CD4-positive, alpha-beta T cell treated with Interleukin-17A for 1 hour (primary cell): Measurements from ENCODE around the gene BBS9.
"Not testable (repeated sequence)": the region's sequence is repeated elsewhere in the genome, so short reads cannot be mapped to it uniquely, and the experiment has no call there.

Experiments
- DNase-seq: peaks from one replicate; pipeline ENCODE4 v3.0.0-alpha.2; 2020

The BBS9 gene

DNA sequence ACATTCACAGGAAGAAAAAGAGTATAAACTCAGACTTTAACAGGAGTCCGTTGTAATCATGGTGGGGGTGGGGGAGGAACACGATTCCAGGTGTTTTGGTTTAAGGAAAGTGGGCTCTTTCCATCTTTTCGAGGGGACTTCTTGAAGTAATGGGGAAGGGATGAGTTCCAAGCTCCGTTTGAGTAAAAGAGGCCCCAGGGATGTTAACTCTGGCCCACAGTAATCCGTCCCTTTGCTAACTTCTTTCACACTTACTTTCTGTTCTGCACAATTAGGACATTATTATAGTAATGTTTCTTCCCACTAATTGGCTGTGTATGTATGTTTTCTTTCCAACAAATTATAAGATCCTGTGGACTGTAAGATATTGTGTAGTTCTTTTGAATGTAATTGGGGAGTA is 374.4 kb downstream of the BBS9 start:
- no peak for DNase-seq

DNA sequence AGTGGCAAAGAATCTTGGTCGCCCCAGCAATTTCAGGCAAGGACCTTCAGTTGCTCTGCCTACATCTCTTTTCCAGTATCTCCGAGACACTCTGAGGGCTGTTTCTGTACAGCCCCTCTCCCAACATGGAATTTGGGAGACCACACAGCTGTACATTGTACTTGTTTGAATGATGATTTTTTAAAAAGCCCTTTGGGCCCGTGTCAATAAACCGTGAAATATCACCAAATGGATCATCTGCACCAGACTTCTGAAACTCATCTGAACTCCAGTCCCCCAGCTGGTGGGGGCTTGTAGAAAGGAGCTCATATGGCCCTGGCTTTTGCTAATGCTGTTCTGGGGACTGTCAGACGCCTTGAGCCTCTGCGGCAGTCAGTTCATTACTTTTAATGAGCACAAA is 374.9 kb downstream of the BBS9 start:
- no peak for DNase-seq

DNA sequence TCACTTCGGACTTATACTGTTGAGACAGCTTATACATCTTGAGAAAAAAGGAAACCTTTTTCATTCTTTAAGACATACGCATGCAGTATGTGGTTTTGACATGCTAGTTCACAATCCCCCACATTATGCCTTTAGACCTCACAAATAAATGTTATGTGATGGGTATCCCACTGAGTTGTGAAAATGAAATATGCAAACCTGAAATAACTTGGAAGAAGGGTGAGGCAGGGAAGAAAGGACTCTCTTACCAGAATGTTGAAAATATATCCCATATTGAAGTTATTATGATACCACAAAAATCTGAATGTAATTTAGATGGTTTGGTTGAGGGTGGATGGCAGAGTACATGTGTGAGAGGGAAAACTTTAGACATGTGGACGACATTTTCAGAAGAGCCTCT is 379.8 kb downstream of the BBS9 start:
- no peak for DNase-seq

DNA sequence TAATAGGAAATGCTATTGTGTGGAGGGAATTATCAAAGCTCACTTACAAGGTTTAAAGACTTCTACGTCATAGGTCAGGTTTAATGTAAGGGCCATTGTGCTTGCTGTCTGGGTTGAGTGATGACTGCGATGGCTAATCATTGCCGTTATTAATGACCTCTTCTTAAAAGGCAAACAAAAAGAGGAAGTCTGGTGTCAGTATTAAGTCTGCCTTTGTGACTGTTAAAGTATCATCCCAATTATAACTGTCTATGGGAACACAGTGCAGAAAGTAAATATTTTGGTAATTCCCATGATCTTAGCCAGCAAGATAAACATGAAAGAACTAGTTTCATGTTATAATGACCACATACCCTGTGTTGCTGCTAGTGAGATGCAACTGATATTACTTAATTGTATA is 382.4 kb downstream of the BBS9 start:
- DNase-seq = no peak

DNA sequence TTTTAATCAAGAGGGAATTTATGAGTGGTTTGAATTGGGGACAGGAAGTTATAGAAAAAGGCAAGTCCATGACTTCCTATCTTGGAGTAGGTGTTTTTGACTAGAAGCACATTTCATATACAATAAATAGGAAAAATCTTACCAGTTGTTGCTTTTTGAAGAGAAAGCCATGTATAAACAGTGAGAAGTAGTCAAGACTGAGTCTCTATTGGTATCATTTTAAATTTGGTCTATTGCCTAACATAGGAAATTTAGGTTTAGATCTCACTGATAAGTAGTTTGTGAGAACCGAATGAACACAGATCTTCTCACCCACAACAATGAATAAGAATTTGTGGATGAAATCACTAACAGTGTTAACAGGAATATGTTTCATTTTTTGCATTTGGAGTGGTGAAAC is 387.2 kb downstream of the BBS9 start:
- no peak for DNase-seq

DNA sequence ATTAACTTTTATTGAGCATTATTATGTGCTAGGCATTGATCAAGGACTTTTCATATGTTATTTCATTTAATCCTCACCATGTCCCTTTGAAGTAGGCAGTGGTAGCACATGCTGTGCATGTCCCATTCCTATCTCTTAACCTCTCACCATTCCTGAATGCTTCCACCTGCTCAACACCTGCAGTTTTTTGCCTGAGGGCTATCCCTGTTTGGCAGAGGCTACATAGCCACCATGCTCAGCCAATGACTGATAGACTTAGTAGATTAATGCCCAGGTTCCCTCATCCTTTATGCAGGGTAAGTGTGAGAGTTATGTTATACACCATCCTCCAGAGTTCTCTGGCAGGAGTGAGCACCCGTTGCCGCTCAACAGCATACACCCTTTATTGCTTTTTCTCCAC is 387.8 kb downstream of the BBS9 start:
- no peak for DNase-seq

DNA sequence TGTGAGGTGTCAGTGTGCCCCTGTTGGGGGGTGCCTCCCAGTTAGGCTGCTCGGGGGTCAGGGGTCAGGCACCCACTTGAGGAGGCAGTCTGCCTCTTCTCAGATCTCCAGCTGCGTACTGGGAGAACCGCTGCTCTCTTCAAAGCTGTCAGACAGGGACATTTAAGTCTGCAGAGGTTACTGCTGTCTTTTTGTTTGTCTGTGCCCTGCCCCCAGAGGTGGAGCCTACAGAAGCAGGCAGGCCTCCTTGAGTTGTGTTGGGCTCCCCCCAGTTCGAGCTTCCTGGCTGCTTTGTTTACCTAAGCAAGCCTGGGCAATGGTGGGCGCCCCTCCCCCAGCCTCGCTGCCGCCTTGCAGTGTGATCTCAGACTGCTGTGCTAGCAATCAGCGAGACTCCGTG is 397.6 kb downstream of the BBS9 start:
- not testable (repeated sequence) for DNase-seq

DNA sequence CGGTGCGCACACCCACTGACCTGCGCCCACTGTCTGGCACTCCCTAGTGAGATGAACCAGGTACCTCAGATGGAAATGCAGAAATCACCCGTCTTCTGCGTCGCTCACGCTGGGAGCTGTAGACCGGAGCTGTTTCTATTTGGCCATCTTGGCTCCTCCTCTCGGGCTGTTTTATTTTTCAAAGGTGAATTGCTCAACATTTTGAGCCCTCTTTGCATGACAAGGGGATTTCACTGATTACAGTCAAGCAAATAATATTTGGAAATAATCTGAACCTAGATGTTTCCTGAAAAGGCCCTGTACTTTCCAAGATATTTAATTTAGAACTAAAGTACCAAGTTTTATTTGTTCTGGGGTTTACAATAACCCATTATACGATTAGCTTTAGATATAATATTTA is 398.2 kb downstream of the BBS9 start:
- DNase-seq = not testable (repeated sequence)

DNA sequence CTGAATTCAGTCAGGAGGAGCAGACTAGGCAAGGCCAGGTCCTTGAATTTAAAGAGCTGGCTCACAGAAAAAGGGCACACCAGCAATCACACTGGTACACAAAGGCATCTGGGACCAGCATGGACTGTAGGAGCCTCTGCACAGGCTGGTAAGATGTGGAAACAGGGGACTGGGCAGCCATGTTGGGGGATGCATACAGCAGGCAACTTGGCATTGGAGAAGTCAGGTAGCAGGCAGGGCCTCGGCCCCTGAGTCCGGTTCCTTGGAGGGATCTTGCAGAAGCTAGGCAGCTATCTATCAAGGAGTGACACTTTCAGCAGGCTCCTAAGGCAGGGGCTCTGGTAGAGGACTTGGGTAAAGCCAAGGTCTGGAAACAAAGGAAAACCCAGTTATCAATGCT is 399.7 kb downstream of the BBS9 start:
- DNase-seq = no peak

DNA sequence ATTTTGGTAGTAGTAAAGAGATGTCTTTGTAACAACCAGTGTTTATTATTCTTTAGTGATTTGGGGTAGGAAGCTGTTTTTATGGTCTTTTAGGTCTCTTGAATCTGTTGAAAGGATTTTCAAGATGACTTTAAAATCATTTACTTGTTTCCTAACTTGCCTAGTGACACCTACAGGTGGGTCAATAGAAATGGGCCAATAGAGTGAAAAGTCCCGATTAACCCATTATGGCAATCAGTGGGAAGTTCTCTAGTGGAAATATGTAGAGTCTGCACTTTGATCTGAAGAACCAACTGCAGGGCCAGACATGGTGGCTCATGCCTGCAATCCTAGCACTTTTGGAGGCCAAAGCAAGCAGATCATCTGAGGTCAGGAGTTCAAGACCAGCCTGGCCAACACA is 401.3 kb downstream of the BBS9 start:
- no peak for DNase-seq

DNA sequence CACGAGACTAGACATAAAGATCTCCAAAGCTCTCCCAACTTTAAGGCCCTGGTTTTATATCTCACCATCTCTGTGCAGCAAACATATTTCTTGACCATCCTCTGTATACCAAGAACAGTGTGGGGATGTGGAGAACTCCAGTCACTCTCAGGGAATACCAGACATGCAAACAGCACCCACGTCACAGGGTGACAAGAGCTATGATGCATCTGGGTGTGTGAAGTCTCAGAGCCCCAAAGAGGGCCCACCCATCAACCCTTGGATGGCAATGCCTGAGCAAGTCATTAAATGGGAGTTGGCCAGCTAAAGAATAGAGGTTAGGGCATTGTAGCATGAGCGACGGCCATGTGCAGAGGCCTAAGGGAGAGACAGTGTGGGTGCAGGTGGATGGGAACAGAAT is 402.5 kb downstream of the BBS9 start:
- DNase-seq = no peak

DNA sequence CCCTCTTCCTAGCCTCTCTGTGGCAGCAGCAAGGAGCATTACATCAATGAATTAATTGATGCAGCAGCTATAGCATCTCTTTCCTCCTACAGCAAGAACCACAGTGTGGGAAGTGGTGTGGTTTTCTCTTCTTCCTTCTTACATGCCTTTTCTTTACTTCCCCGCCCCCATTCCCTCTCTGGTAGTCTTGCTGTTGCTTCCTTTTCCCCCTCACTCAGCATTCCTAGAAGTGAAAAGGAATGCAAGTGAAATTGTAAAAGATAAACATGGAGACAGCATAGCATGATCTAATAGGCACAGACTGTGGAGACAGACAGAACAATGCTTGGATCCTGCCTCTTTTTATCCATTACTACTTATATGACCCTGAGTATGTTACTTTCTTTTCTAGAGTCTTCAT is 405.5 kb downstream of the BBS9 start:
- no peak for DNase-seq

DNA sequence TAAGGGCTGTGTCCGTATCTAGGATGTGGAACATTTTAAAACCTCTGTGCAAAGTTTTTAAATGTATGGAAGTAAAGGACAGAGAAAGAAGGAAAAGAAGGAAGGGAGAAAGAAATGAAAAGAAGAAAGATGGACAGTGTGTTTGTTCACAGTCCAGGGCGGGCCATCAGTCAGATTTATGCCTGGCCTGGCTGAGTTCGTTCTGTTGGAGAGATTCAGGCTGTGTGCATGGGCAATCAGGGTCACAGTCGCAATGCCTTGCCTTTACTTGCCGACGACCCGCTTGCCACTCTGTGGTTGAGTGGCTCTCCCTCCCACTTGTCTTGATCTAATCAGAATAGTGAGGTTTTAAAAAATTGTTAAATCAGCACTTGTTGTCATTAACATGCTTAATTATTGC is 406.6 kb downstream of the BBS9 start:
- DNase-seq = no peak

DNA sequence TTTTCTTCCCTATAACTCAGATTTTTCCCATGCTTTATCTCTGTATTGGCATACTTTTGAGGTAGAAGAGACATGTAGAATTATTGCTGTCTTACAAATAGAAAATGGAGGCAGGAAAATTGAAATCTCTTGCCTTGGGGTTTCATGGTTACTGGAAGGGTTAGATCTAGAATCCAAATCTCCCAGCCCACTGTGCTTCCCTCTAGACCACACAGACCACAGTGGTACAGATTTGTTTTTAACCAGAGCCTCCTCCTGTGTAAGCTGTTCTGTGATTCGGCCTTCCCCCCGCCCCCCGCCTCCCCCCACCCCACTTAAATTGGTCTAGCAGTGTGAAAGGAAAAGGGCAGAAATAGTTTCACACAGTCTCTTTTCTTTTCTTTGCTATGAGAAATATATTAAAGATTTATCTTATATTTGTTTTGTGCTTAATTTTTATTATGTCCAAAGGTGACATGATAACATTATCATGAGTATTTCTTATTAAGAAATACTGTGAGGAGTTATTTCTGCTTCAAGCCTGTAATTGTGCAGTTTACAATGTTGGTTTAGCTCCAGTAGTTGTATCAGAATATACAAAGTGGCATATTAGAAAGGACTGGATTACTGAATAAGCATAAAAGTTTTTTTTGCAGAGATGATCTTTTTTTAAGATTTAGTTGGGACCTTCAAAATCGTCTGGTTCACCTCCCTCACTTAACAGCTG is 407.2 kb downstream of the BBS9 start:
- no peak for DNase-seq

DNA sequence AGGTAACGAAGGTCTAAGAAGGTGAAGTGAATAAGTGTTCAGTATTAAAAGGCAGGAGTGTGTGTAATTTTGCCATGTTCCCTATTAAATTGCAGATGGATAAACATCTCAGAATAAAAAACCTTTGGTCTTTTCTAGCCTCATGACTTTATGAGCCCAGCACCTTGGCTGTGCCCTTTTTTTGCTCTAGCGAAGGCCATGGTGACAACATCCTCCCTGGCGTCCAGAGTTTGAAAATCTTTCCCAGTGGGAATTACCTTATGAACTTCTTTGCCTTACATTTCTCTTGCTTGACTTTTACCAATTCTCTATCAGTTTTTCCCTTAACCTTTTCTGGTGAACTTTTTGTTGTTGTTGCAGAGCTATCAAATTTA is 407.7 kb downstream of the BBS9 start:
- DNase-seq = no peak

DNA sequence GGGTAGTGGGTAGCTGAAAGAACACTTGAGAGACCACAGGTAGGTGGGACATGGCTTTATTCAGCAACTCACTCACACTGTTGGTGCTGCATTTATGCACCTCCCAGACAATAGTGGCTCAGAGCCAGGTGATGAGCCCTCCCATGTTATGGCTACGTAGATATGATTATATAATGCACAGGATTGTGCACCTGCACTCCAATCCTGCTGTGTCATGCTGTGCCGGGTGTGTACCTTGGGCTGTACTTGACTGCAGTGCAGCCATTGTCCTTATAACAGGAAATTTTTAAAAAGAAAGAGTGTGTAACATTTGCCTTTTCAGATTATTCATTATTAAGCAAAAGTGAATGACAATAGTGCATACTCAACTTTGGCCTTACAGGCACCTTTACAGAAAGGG is 409.8 kb downstream of the BBS9 start:
- peak; percentile 8 for DNase-seq

DNA sequence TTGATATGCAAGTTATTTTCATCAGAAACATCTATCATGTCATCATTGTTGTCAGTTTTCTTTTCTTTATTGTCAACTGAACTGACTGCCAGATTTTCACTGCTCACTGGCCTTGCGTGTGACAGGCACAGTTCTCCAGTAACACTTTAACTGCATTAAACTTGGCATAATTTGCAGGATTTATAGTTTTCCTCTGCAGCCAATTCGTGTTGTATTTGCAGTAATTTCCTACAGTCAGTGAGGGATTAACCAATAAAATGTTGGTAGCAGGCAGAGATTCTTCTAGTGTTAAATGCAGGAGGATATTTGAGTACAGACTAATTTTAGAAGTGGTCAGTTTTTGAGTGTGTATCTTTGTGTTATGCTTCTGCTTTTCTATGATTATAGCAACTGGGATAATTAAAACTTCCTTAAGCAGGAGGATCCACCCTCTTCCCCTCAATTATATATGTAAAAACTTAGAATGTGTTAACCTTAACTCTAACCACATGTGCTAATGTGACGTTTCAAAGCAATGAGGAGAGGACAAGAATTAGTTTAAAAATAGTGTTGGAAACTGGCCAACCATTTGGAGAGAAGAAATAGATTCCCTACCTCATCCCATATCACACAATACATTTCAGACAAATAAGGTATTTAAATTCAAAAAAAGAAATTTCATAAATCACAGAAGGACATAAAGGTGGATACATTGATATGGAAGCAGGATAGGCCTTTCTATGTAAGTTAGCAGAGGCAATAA is 410.5 kb downstream of the BBS9 start:
- no peak for DNase-seq

DNA sequence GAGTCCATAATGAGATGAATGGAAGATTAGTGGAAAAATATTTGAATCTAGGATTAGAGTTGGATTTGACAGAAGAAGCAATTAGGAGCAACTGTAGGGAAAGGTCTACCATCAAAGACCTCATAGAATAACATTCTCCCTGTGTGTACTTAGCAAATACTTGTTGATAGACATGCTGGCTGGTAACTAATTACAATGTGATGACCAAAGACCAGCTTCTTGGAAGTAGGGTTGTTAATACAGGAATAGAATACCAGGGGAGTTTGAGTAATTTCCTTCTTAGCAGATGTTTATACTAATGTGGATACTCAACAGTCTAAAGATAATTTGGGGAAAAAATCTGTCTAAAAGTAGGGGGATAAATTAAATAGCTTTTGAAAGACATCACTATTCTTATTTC is 418.5 kb downstream of the BBS9 start:
- no peak for DNase-seq

DNA sequence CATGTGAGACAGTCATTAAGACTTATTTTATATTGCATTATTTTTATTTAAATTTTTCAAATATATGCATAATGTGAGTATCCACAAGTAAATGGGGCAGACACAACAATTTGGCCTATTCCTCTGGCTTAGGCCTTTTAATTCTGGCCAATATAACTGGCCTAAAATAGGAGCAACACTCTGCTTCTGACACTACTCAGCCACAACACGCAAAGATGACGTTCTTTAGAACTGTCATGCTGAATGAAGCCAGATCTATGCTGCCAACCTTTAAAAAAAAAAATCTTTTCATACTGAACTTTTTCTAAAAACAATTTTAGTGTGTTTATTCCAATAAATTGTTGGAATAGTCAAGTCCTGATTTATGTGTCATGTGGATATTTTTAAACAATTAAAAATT is 421.0 kb downstream of the BBS9 start:
- DNase-seq = no peak

DNA sequence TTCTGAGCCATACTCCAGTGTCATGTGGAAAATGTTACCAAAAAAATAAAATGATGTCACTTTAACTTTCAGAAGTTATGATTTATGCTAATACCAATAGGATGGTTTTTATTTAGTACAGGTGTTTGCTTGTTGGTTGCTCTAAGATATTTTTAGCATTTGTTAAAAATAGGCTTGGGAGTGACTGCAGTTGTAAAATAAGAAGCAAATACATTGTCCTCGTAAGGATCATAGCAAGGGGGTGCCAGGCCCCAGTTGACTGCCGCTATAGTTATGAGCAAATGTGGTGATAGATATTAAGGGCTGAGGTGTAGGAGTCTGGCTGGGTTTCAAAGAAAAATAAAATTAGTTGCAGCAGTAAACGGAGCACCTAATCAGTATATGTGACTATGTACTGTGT is 421.6 kb downstream of the BBS9 start:
- no peak for DNase-seq

DNA sequence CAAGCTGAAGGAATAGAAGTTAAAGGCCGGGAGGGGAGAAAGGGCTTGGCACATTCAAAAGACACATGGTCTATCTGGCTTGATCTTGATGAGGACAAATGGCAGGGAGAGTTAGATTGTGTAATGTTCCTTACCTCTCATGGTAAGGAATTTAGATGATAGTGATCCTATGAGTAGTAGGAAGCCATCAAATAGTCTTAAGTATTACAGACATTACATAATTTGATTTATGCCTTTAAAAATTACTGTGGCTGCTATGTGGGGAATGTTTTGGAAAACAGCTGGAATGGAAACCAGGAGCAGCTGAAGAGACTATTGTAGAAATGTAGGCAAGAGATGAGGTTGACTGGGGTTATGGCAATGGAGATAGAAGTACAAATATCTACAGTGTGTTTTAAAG is 424.7 kb downstream of the BBS9 start:
- DNase-seq = no peak

DNA sequence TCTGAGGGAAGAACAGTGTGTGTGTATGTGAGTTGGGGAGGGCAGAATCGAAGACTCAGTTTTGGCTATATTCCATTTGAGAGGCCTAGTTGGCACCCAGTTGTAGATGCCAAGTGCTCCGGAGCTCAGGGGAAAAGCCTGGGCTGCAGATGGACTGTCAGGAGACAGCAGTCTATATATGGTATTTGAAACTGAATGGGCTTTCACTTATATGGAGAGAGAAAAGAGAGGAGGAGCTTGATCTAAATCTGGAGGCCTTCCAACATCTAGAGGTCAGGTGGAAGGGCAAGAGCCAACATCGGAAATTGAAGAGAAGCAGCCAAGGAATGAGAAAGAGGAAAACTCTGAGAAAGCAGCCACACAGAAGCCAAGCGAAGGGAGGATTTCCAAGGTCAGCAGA is 425.2 kb downstream of the BBS9 start:
- no peak for DNase-seq

DNA sequence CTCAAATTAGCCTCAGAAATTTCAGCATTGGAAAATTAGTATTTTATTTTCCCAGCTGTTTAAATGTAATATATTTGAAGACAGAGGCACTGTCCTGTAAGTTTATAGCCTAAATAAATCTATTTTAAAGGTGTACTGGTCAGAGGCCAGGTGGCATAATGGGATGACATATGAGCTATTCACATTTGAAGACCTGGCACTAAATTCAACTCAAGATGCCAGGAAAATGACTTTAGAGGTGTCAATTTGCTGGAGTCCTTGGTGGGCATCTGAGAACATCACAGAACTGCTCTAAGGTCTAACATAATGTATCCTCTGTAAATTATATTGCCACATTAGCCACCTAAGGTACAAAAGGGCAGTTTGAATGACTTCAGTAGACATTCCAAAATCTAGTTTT is 427.1 kb downstream of the BBS9 start:
- no peak for DNase-seq

DNA sequence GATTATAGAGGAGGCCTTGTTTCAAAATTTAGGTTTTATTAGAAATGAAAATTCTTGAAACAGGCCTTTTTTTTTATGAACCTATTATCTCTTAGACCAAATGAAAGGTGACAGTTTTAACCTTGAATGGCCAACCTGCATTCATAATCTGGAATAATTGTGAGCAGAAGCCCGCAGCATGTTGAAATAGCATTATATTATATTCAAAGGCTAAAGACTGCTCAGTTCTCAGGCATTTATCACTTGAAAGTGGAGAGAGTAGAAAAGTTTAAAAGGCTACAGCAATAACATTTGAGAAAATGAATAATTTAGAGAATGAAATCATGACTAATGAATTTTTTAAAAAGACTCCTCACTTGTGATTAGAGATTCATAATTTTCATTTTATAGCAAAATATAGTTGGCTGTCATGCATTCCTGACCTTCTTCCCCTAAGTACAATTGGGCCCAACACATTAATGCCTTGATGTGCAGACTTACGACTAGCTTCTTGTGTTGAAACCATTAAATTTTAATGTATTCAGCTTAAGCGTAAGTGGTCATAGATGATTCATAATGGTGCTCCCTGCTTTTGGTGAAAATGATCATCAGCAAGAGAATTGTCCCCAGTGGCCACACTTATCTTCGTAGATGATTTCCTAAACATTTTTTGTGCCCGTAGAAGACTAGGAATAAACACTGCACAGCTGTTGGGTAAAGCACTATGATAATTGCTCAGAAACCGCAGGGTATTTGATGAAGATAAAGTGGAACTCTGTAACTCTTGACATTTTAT is 429.4 kb downstream of the BBS9 start:
- DNase-seq = no peak
